Thyroid gland (tissue), 4 donors: ENCODE data around the gene PRKCH. TPM values are rescaled to one million over a fixed set of nuclear protein-coding genes. Genes with fewer than 3 reads are reported as not detected.
A peak's percentile ranks its signal among the peaks of the same experiment; 100 is the strongest.

ENCODE experiments used
- DNase-seq, 2 donors: peaks; one replicate each; pipeline ENCODE4 v3.0.0-alpha.2; 2019
- H3K27ac ChIP-seq, 3 donors: fragments of 200-600 bp; sonication (generic); 1 replicate in 2 of 3; 2 replicates in 1 of 3; pipeline ENCODE4 v1.5.1; 2016 to 2019; ENCODE audit warnings: mild to moderate bottlenecking in 1 of 3, moderate library complexity in 1 of 3
- H3K27me3 ChIP-seq: fragments of 200-600 bp; sonication (generic); one replicate; pipeline ENCODE4 v1.5.1; 2019
- H3K36me3 ChIP-seq, 2 donors: fragments of 200-600 bp; sonication (generic); one replicate each; pipeline ENCODE4 v1.5.1; 2016 to 2019
- H3K4me1 ChIP-seq, 2 donors: fragments of 200-600 bp; sonication (generic); one replicate each; pipeline ENCODE4 v1.5.1; 2017 to 2019
- H3K4me3 ChIP-seq, 3 donors: fragments of 200-600 bp; sonication (generic); replicated peaks in 1 of 3; 1 replicate in 2 of 3; 2 replicates in 1 of 3; pipeline ENCODE4 v1.5.1; 2016; ENCODE audit warnings: mild to moderate bottlenecking in 1 of 3
- H3K9me3 ChIP-seq: fragments of 200-600 bp; sonication (generic); one replicate; pipeline ENCODE4 v1.5.1; 2017
- POLR2A ChIP-seq, 2 donors: fragments of 450-650 bp; IDR thresholded peaks; one replicate each; pipeline ENCODE4 v1.6.1; 2017; ENCODE audit warnings: antibody characterized with exemption in 2 of 2, mild to moderate bottlenecking in 2 of 2, moderate library complexity in 1 of 2
- WGBS, 2 donors: methylation state at CpG; one replicate each; pipeline ENCODE4 v1.1.5; 2017; 5-methylcytosine and 5-hydroxymethylcytosine counted together
- intact Hi-C: fragments of 100-400 bp; cut with DNase I; formaldehyde crosslinking; loops from one replicate; pipeline ENCODE4 v1.15.1; 2023
- total RNA-seq, 4 donors: library from RNA; depleted of rRNA; stranded (reverse); fragments of >200 nt; gene quantifications; one replicate each; pipeline ENCODE4 v1.2.3, GENCODE V29; 2016
- TF ChIP-seq, protein P1 (sequence below), 6 experiments: fragments of 200-600 bp in 3 of 6; fragments of 450-650 bp in 3 of 6; sonication (generic) in 3 of 6; IDR thresholded peaks; one replicate each; pipeline ENCODE4 v1.5.1; 2016 to 2019; ENCODE audit warnings: antibody characterized with exemption in 6 of 6, mild to moderate bottlenecking in 2 of 6, inconsistent platforms in 1 of 6, moderate library complexity in 1 of 6

Gene PRKCH
- total RNA-seq, 4 donors from 2014 or later = 34.0 to 68.7 (median 49.8) TPM

DNA sequence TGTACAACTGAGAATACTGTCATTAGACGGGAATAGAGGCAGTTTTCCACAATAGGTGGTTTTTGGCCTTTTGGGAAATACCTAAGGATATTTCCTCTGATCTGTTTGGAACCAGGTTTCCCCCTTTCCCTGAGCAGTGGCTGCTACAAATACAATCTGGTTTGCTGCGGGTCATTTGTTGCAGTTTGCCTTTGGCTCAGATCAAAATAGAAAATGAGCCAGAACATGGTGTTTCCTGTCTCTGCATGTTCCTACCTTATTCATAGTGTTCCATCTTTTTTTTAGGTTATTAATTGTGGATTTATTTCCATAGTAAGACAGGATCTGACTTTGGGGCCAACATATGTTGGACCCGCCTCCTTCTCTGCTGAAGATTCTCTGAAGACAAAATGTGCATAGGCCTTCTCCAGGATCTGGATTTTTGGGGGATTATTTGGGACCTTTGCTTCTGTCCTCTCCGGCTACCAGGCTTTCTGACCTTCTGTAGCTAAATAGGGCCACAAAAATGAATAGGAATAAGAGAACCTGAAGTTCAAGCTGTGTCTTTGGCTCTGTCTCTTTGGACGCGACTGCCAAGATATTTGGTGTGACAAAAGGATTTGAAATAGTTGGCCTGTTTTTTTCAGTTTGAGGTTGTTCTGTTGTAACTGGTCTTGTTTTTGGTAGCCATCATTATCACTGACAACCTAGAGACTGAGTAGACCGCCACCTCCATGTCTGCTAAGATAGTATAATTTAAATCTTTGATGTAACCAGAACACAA, 146.9 kb downstream of the PRKCH start:
- Histone ChIP-seq H3K27me3 (no peaks in the 10 kb centered on the region), H3K9me3 (no peaks in the 10 kb centered on the region), H3K4me1 (peaks cover 0 to 46% of the 10 kb centered on the region in 2 donors), H3K36me3 (no peaks in the 10 kb centered on the region), H3K27ac (no peak overlapping the region), H3K4me3 (no peak overlapping the region)
- no peak for TF ChIP-seq POLR2A (IDR thresholded peaks at IDR 0.05)
- TF ChIP-seq, protein P1, sequence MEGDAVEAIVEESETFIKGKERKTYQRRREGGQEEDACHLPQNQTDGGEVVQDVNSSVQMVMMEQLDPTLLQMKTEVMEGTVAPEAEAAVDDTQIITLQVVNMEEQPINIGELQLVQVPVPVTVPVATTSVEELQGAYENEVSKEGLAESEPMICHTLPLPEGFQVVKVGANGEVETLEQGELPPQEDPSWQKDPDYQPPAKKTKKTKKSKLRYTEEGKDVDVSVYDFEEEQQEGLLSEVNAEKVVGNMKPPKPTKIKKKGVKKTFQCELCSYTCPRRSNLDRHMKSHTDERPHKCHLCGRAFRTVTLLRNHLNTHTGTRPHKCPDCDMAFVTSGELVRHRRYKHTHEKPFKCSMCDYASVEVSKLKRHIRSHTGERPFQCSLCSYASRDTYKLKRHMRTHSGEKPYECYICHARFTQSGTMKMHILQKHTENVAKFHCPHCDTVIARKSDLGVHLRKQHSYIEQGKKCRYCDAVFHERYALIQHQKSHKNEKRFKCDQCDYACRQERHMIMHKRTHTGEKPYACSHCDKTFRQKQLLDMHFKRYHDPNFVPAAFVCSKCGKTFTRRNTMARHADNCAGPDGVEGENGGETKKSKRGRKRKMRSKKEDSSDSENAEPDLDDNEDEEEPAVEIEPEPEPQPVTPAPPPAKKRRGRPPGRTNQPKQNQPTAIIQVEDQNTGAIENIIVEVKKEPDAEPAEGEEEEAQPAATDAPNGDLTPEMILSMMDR (IDR thresholded peaks at IDR 0.05) = no peak
- intact Hi-C loops = loop anchor here (5.0 kb wide), 1 partner anchor 259 kb away; no protein-coding TSS in a partner anchor
- WGBS, 2 donors = 88 to 93% methylated on average over 7 of the region's 7 CpGs
- DNase-seq = no peak

GRCh38 chr14:61469781-61470180, 148.4 kb downstream of the PRKCH start:
- intact Hi-C loops = loop anchor here (5.0 kb wide), 1 partner anchor 258 kb away; no protein-coding TSS in a partner anchor
- Histone ChIP-seq H3K9me3 (no peaks in the 10 kb centered on the region), H3K4me3 (no peak overlapping the region), H3K27ac (no peak overlapping the region), H3K4me1 (peaks cover 0 to 46% of the 10 kb centered on the region in 2 donors), H3K36me3 (no peaks in the 10 kb centered on the region), H3K27me3 (no peaks in the 10 kb centered on the region)
- TF ChIP-seq POLR2A (IDR thresholded peaks at IDR 0.05) = no peak
- TF ChIP-seq, protein P1 (IDR thresholded peaks at IDR 0.05) = no peak
- no peak for DNase-seq
- 84 to 89% methylated on average over 6 of the region's 6 CpGs for WGBS, 2 donors

DNA sequence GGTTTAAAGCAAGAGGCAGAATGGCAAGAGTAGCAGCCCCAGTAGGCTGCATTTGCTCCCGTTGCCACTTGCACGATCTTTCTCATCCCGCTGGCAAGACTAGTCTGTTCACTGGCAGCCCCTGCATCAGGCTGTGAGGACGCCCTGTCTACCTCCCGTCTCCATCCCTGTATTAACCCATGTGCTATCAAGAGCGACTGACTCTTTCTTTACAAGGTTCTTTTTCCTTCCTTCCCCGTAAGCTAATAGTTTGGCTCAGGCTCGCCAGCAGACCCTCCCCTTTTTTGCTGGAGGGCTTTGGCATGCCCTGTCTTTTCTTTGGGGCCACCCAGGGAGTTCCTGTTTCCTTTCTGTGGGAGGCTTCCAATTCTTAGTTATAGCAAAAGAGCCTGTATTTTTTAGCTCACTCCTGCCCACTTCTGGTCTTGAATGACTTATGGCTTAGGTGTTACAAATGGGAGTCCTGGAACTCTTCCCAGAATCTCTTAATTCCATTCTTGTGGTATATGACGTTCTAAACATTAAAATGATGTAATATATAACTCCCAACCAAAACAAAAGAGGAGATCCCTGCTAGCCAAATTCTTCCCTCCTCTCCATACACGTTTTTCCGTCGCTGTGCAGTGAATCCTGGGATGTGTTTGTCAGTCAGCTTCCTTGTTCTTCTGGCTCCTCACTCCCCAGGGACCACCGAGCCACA, 149.0 kb downstream of the PRKCH start:
- Histone ChIP-seq H3K4me1 (peaks cover 0 to 46% of the 10 kb centered on the region in 2 donors), H3K4me3 (no peak overlapping the region), H3K27me3 (no peaks in the 10 kb centered on the region), H3K27ac (peak overlapping the region in 2 of 3 donors; percentile 53 to 57), H3K9me3 (no peaks in the 10 kb centered on the region), H3K36me3 (no peaks in the 10 kb centered on the region)
- intact Hi-C loops = no loop called here
- 29 to 30% methylated on average over 13 of the region's 13 CpGs for whole genome bisulfite sequencing, 2 donors
- DNase-seq = no peak
- TF ChIP-seq, protein P1 (IDR thresholded peaks at IDR 0.05) = peak in 2 of 6 experiments; percentile 26 to 35
- TF ChIP-seq POLR2A (IDR thresholded peaks at IDR 0.05) = no peak

GRCh38 chr14:61470961-61471293, 149.5 kb downstream of the PRKCH start:
- intact Hi-C loops = no loop called here
- no peak for TF ChIP-seq POLR2A (IDR thresholded peaks at IDR 0.05)
- TF ChIP-seq, protein P1 (IDR thresholded peaks at IDR 0.05) = no peak
- H3K27ac ChIP-seq = peak overlapping the region in 2 of 3 donors; percentile 53 to 57
- no peak overlapping the region for H3K4me3 ChIP-seq
- WGBS, 2 donors = 62 to 69% methylated on average over 3 of the region's 3 CpGs
- DNase-seq = no peak
- H3K36me3 ChIP-seq = no peaks in the 10 kb centered on the region
- peaks cover under 1 to 50% of the 10 kb centered on the region in 2 donors for H3K4me1 ChIP-seq
- no peaks in the 10 kb centered on the region for H3K27me3 ChIP-seq
- H3K9me3 ChIP-seq = no peaks in the 10 kb centered on the region
